HAP-1 (cell line): Measurements from ENCODE around the gene VIT.
A peak's percentile ranks its signal among the peaks of the same experiment; 100 is the strongest.
"Not testable (repeated sequence)": the region's sequence is repeated elsewhere in the genome, so short reads cannot be mapped to it uniquely, and the experiment has no call there.

Experiments
- DNase-seq, 2 experiments: peaks; one replicate each; pipeline ENCODE4 v3.0.0-alpha.2; 2016 to 2020; ENCODE audit warnings: low spot score in 2 of 2
- H3K27me3 ChIP-seq: fragments of 250-450 bp; sonication (Bioruptor Pico); 2 replicates; pipeline ENCODE4 v1.5.1; 2020; ENCODE audit warnings: low read depth, mild to moderate bottlenecking, moderate library complexity
- H3K36me3 ChIP-seq: fragments of 250-450 bp; sonication (Bioruptor Pico); replicated peaks from 2 replicates; pipeline ENCODE4 v1.5.1; 2020; ENCODE audit warnings: mild to moderate bottlenecking
- H3K4me1 ChIP-seq: fragments of 250-450 bp; sonication (Bioruptor Pico); 2 replicates; pipeline ENCODE4 v1.5.1; 2020; ENCODE audit warnings: mild to moderate bottlenecking
- H3K4me3 ChIP-seq: fragments of 250-450 bp; sonication (Bioruptor Pico); 2 replicates; pipeline ENCODE4 v1.5.1; 2020; ENCODE audit warnings: mild to moderate bottlenecking, moderate library complexity
- H3K9me3 ChIP-seq: fragments of 250-450 bp; sonication (Bioruptor Pico); 2 replicates; pipeline ENCODE4 v1.5.1; 2020; ENCODE audit warnings: mild to moderate bottlenecking, moderate library complexity
- in situ Hi-C: fragments of 300-500 bp; cut with MboI; formaldehyde crosslinking; loops from 3 replicates; pipeline ENCODE4 v1.14.3; 2020; ENCODE audit warnings: low sequenced_read_pairs, inconsistent platforms, mixed read lengths

VIT gene

DNA sequence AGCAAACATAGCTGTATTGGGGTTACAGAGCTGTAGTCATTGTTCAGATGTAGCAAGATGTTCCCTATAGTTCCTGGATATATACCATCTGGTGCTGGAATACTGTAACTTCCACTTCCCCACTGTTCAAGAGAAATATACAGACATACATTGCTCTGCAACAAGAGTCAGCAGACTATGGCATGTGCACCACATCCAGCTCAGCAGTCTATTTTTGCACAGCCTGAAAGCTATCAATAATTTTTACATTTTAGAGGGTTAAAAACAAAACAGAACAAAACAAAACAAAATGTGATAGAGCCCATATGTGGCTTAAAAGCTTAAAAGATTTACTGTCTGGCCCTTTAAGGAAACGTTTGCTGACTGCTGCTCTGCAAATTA lies 31.8 kb upstream of the VIT start:
- DNase-seq: no peak
- in situ Hi-C loops: loop anchor here (10.0 kb wide), 1 partner anchor 310 kb away; the partner anchor contains the start of gene CRIM1
- no peak overlapping the region for H3K4me3 ChIP-seq

DNA sequence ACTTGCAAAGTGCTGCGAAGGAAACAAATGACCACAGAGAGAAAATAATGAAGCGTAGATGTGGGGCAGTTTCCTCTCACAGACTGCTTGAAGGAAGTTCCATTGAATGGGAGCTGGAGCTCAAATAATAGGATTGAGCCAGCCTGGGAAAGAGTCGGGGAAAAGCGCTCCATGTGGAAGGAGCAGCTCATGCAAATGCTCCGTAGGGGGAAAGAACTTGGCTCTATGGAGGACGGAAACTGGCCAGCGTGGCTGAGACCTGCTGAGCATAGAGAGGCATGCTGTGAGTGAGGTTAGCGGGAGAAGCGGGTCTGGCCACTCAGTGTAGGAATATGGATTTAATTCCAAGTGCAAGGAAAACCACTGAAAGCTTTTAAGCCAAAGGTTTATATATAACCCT lies 28.6 kb upstream of the VIT start:
- Histone ChIP-seq H3K36me3 (no peaks in the 10 kb centered on the region), H3K4me1 (peaks cover 18% of the 10 kb centered on the region), H3K27me3 (no peaks in the 10 kb centered on the region), H3K4me3 (no peak overlapping the region), H3K9me3 (no peaks in the 10 kb centered on the region)
- in situ Hi-C loops: loop anchor here (10.0 kb wide), 1 partner anchor 313 kb away; the partner anchor contains the start of gene CRIM1
- no peak for DNase-seq

More for the DNA sequence above, 31.8 kb upstream of the VIT start:
- Histone ChIP-seq H3K27me3 (no peaks in the 10 kb centered on the region), H3K9me3 (no peaks in the 10 kb centered on the region), H3K4me1 (peaks cover 10% of the 10 kb centered on the region), H3K36me3 (no peaks in the 10 kb centered on the region)

DNA sequence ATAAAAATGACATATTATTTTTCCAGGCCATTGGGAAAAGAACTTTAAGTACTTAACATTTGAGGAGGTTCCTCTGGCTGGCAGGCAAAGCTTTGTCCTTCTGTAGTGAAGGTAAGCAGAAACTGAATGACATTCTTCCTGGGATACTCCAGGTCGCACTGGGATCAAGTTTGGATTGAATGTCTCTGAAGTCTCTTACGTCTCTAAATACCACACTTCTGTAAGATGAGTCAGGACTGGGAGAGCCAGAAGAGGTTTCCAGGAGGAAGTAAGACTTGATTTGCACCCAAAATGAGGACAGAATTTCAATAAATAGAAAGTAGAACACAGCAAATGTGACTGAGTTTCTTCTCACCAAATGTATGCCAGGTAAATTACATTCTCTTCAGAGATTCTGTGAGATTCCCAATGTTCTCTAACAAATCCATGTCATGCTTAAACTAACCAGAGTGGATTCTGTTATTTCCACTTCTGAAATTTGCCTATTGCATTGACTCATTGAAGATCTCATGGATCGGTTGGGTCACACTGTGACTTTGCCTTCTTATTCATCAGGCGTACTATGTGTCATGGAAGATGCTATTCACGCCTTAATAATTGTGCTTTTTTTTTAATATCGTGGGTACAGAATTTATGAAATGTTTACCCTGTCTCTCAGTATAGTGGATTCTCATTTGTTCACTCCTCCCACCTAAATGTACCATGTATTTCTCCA lies 25.5 kb upstream of the VIT start:
- H3K4me1 ChIP-seq: peaks cover 16% of the 10 kb centered on the region
- H3K36me3 ChIP-seq: no peaks in the 10 kb centered on the region
- in situ Hi-C loops: no loop called here
- H3K27me3 ChIP-seq: no peaks in the 10 kb centered on the region
- no peak for DNase-seq
- no peaks in the 10 kb centered on the region for H3K9me3 ChIP-seq
- no peak overlapping the region for H3K4me3 ChIP-seq

DNA sequence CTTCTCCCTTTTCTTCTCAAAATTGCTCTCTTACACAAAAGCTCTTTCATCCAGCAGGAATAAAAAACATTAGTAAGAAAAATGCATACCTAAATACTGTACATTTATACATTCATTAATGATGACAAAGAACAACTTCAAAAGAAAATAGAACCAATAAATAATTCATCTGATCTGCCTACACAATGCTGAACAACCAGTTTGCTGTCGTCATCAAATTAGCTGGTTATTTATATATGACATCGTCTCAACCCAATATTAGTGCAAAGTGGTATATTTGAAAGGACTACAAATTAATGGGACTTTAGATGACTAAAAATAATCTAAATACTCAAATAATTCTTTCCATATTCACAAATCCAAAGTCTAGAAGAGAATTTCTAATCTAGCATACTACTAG lies 24.8 kb upstream of the VIT start:
- Histone ChIP-seq H3K9me3 (no peaks in the 10 kb centered on the region), H3K27me3 (no peaks in the 10 kb centered on the region), H3K4me1 (peaks cover 23% of the 10 kb centered on the region), H3K4me3 (no peak overlapping the region), H3K36me3 (no peaks in the 10 kb centered on the region)
- in situ Hi-C loops: no loop called here
- no peak for DNase-seq

GRCh38 chr2:36672199-36672598 lies 24.3 kb upstream of the VIT start:
- no peaks in the 10 kb centered on the region for H3K27me3 ChIP-seq
- in situ Hi-C loops: no loop called here
- peaks cover 28% of the 10 kb centered on the region for H3K4me1 ChIP-seq
- H3K4me3 ChIP-seq: no peak overlapping the region
- peak; percentile 26 to 67 for DNase-seq
- no peaks in the 10 kb centered on the region for H3K36me3 ChIP-seq
- no peaks in the 10 kb centered on the region for H3K9me3 ChIP-seq

- in situ Hi-C loops: no loop called here
- H3K9me3 ChIP-seq: no peaks in the 10 kb centered on the region
- peaks cover 25% of the 10 kb centered on the region for H3K4me1 ChIP-seq
- DNase-seq: peak in 1 of 2 experiments; percentile 62
- no peak overlapping the region for H3K4me3 ChIP-seq
- H3K36me3 ChIP-seq: no peaks in the 10 kb centered on the region
- H3K27me3 ChIP-seq: no peaks in the 10 kb centered on the region
These were observed 20.8 kb upstream of the VIT start for GRCh38 chr2:36675579-36676282.

- H3K27me3 ChIP-seq: no peaks in the 10 kb centered on the region
- H3K4me3 ChIP-seq: no peak overlapping the region
- peak in 1 of 2 experiments; percentile 63 for DNase-seq
- peaks cover 25% of the 10 kb centered on the region for H3K4me1 ChIP-seq
- H3K36me3 ChIP-seq: no peaks in the 10 kb centered on the region
- no peaks in the 10 kb centered on the region for H3K9me3 ChIP-seq
- in situ Hi-C loops: no loop called here
These were observed 20.1 kb upstream of the VIT start for GRCh38 chr2:36676364-36676763.

GRCh38 chr2:36677386-36677785 lies 19.1 kb upstream of the VIT start:
- H3K27me3 ChIP-seq: no peaks in the 10 kb centered on the region
- H3K4me1 ChIP-seq: peaks cover 19% of the 10 kb centered on the region
- H3K4me3 ChIP-seq: no peak overlapping the region
- no peaks in the 10 kb centered on the region for H3K36me3 ChIP-seq
- DNase-seq: no peak
- in situ Hi-C loops: no loop called here
- no peaks in the 10 kb centered on the region for H3K9me3 ChIP-seq

DNA sequence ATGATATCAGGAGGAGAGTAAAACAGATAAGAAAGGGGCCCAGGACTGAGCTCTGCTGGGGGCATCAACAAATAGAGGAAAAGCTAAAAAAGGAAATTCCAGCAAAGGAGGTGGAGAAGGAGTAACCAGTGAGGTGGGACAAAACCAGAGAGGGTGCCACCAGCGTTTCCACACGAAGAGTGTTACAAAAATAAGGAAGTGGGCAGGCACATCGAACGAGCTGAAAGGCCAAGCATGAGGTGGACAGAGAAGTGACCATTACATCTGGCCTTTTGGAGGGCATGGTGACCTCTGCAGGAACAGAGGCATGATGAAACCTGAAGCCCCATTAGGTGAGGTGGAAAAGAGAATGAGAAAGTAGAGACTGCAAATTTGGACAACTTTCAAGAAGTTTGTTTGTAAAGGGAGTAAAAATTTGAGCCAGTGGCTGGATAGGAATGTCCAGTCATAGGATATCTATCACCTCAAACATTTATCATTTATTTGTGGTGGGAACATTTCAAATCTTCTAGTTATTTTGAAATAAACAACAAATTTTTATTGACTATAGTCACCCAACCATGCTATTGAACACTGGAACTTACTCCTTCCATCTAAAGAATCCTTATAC lies 18.4 kb upstream of the VIT start:
- Histone ChIP-seq H3K4me3 (no peak overlapping the region), H3K27me3 (no peaks in the 10 kb centered on the region), H3K9me3 (no peaks in the 10 kb centered on the region), H3K36me3 (no peaks in the 10 kb centered on the region), H3K4me1 (peaks cover 21% of the 10 kb centered on the region)
- no peak for DNase-seq
- in situ Hi-C loops: no loop called here

DNA sequence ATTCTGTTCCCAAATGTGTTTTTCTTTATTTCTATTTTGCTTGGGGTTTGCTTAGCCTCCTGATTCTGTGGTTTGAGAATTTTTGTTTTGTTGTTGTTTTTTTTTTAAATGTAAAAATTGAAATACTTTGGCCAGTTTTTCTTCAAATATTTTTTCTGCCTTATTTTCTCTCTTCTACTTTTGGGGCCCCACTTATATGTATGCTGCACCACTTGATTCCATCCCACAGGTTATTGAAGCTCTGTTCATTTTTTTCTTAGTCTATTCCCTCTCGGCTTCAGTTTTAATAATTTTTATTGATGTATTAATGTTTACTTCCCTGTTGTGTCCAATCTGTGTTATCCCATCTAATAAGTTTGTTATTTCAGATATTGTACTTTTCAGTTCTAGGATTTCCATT lies 17.7 kb upstream of the VIT start:
- no peaks in the 10 kb centered on the region for H3K9me3 ChIP-seq
- no peak for DNase-seq
- H3K27me3 ChIP-seq: no peaks in the 10 kb centered on the region
- H3K4me1 ChIP-seq: peaks cover 26% of the 10 kb centered on the region
- no peaks in the 10 kb centered on the region for H3K36me3 ChIP-seq
- H3K4me3 ChIP-seq: no peak overlapping the region
- in situ Hi-C loops: no loop called here

DNA sequence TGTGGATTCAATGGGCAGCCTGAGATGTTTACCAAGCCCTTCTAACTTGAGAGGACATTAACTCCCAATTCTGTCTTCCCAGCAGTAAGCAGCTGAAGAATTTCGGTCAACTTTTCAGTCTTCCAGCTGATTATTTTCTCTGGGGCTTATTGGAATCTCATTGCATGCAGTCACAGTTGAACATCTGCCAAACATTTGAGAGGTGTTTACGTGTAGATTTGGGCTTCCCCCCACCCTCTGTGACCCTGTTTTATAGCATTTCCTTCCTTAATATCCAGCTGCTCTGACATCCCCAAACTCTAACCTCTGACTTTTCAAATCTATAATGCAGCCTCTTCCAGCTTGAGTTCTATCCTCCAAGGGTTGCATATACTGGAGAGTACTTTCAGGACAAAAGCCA lies 16.5 kb upstream of the VIT start:
- in situ Hi-C loops: no loop called here
- Histone ChIP-seq H3K27me3 (no peaks in the 10 kb centered on the region), H3K36me3 (no peaks in the 10 kb centered on the region), H3K9me3 (no peaks in the 10 kb centered on the region), H3K4me3 (no peak overlapping the region), H3K4me1 (peaks cover 26% of the 10 kb centered on the region)
- no peak for DNase-seq

DNA sequence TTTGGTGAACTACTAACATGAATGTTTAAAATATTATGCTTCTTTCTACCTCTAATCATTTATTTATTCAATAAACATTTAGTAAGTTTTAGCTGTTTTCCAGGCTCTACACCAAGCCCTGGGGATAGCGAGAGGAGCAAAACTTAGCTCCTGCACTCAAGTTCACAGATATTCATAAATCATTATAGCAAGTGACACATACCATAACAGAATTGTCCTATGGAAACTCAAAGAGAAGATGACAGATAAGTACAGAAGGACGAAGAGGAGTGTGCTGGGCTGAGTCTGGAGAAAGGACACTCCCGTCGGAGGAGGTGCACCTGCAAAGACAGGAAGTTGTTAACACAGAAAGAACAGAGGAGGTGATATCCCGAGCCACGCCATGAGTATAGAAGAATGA lies 13.9 kb upstream of the VIT start:
- H3K36me3 ChIP-seq: no peaks in the 10 kb centered on the region
- no peaks in the 10 kb centered on the region for H3K27me3 ChIP-seq
- in situ Hi-C loops: no loop called here
- H3K9me3 ChIP-seq: no peaks in the 10 kb centered on the region
- DNase-seq: no peak
- no peak overlapping the region for H3K4me3 ChIP-seq
- H3K4me1 ChIP-seq: peaks cover 21% of the 10 kb centered on the region

DNA sequence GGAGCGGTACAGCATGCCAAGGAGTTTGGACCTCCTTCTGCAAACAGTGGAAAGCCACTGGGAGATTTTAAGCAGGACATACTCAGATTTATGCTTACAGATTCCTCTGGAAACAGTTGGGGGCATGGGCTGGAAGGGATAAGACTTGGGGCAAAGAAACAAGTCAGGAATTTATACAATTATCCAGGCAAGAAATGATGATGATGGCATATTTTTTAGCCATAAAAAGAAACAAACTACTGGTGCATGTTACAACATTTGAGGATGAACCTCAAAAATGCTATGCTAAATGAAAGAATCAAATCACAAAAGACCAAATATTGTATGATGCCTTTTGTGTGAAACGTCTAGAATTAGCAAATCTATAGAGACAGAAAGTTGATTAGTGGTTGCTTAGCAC lies 13.5 kb upstream of the VIT start:
- no peaks in the 10 kb centered on the region for H3K9me3 ChIP-seq
- in situ Hi-C loops: no loop called here
- peaks cover 21% of the 10 kb centered on the region for H3K4me1 ChIP-seq

GRCh38 chr2:36688291-36688690 lies 8.2 kb upstream of the VIT start:
- H3K36me3 ChIP-seq, DNase-seq, H3K4me3 ChIP-seq, H3K9me3 ChIP-seq, H3K27me3 ChIP-seq, in situ Hi-C loops: not testable (repeated sequence)
- peaks cover 22% of the 10 kb centered on the region for H3K4me1 ChIP-seq

More for the DNA sequence above, 13.5 kb upstream of the VIT start:
- Histone ChIP-seq H3K27me3 (no peaks in the 10 kb centered on the region), H3K36me3 (no peaks in the 10 kb centered on the region), H3K4me3 (no peak overlapping the region)
- DNase-seq: no peak
